SK-N-SH (cell line): ENCODE results near the gene NCBP3.

Experiments used
- EZH2phosphoT487 ChIP-seq: fragments of 200-600 bp; sonication (generic); IDR thresholded peaks from 2 replicates; pipeline ENCODE4 v1.6.1; 2017; ENCODE audit warnings: low read depth, mixed run types, mild to moderate bottlenecking, antibody characterized with exemption, moderate library complexity, borderline replicate concordance
- SMC3 ChIP-seq: IDR thresholded peaks from 2 replicates; pipeline ENCODE4 v1.6.1; 2012; ENCODE audit warnings: low read depth, low read length, improper control_type of control experiment
- YY1 ChIP-seq: IDR thresholded peaks from 2 replicates; pipeline ENCODE4 v1.4.0; 2012; ENCODE audit warnings: low read depth, mild to moderate bottlenecking
- TF ChIP-seq, protein P1 (sequence below): fragments of 200-600 bp; sonication (generic); IDR thresholded peaks from 2 replicates; pipeline ENCODE4 v1.6.1; 2017; ENCODE audit warnings: antibody characterized with exemption, mild to moderate bottlenecking, moderate library complexity

GRCh38 chr17:3808701-3809100 lies 37.3 kb downstream of the NCBP3 start:
- TF ChIP-seq YY1 (no peak), SMC3 (no peak), EZH2phosphoT487 (no peak)
- TF ChIP-seq, protein P1, sequence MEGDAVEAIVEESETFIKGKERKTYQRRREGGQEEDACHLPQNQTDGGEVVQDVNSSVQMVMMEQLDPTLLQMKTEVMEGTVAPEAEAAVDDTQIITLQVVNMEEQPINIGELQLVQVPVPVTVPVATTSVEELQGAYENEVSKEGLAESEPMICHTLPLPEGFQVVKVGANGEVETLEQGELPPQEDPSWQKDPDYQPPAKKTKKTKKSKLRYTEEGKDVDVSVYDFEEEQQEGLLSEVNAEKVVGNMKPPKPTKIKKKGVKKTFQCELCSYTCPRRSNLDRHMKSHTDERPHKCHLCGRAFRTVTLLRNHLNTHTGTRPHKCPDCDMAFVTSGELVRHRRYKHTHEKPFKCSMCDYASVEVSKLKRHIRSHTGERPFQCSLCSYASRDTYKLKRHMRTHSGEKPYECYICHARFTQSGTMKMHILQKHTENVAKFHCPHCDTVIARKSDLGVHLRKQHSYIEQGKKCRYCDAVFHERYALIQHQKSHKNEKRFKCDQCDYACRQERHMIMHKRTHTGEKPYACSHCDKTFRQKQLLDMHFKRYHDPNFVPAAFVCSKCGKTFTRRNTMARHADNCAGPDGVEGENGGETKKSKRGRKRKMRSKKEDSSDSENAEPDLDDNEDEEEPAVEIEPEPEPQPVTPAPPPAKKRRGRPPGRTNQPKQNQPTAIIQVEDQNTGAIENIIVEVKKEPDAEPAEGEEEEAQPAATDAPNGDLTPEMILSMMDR: no peak
